Thoracic aorta (tissue), 2 donors: Measurements from ENCODE around the gene DAB2IP. TPM values are rescaled to one million over a fixed set of nuclear protein-coding genes. Genes with fewer than 3 reads are reported as not detected.
"Not testable (repeated sequence)": the region's sequence is repeated elsewhere in the genome, so short reads cannot be mapped to it uniquely, and the experiment has no call there.

Experiments
- ATAC-seq: fragments of 150-250 bp; one replicate; pipeline ENCODE4 v1.8.0; 2017; ENCODE audit warnings: low read depth; ENCODE audit not compliant: insufficient number of reproducible peaks, low FRiP score
- DNase-seq: peaks from one replicate; pipeline ENCODE4 v3.0.0-alpha.2; 2020; ENCODE audit warnings: low spot score
- H3K27ac ChIP-seq, 2 donors: fragments of 200-600 bp; sonication (generic); 1 replicate in 1 of 2; 2 replicates in 1 of 2; pipeline ENCODE4 v1.5.1; 2016; ENCODE audit warnings: mild to moderate bottlenecking in 2 of 2, moderate library complexity in 2 of 2
- H3K27me3 ChIP-seq: fragments of 200-600 bp; sonication (generic); replicated peaks from 2 replicates; pipeline ENCODE4 v1.6.0; 2016; ENCODE audit warnings: mild to moderate bottlenecking; ENCODE audit not compliant: insufficient read depth
- H3K36me3 ChIP-seq: fragments of 200-600 bp; sonication (generic); one replicate; pipeline ENCODE4 v1.5.1; 2016
- H3K4me1 ChIP-seq, 2 donors: fragments of 200-600 bp; sonication (generic); 1 replicate in 1 of 2; 2 replicates in 1 of 2; pipeline versions ENCODE4 v1.5.1 to v1.6.0; 2016; ENCODE audit warnings: low read depth in 2 of 2, mild to moderate bottlenecking in 1 of 2; ENCODE audit not compliant: control insufficient read depth in 1 of 2
- H3K4me3 ChIP-seq: fragments of 200-600 bp; sonication (generic); 2 replicates; pipeline ENCODE4 v1.5.1; 2016; ENCODE audit warnings: mild to moderate bottlenecking
- H3K9me3 ChIP-seq: fragments of 200-600 bp; sonication (generic); 2 replicates; pipeline ENCODE4 v1.5.1; 2016
- CTCF ChIP-seq: fragments of 200-600 bp; sonication (generic); IDR thresholded peaks from one replicate; pipeline ENCODE4 v1.5.1; 2019; ENCODE audit warnings: antibody characterized with exemption
- total RNA-seq, 2 donors: library from RNA; depleted of rRNA; stranded (reverse); fragments of >200 nt; gene quantifications; one replicate each; pipeline versions ENCODE4 v1.1.0 to v1.2.3, GENCODE V29; 2016

The DAB2IP gene
- total RNA-seq, 2 donors from 2014 or later: 87.4 to 104 TPM

- no peaks in the 10 kb centered on the region for H3K36me3 ChIP-seq
- no peaks in the 10 kb centered on the region for H3K27me3 ChIP-seq
- ATAC-seq (no peak), DNase-seq (no peak)
- no peak for TF ChIP-seq CTCF
- H3K9me3 ChIP-seq: no peaks in the 10 kb centered on the region
- peaks cover 0 to 14% of the 10 kb centered on the region in 2 donors for H3K4me1 ChIP-seq
- H3K27ac ChIP-seq: no peak overlapping the region
- no peak overlapping the region for H3K4me3 ChIP-seq
Observed at GRCh38 chr9:121616123-121616755, 35.2 kb upstream of the DAB2IP start.

- DNase-seq (no peak), ATAC-seq (no peak)
- no peak overlapping the region for H3K27ac ChIP-seq
- no peak for TF ChIP-seq CTCF
- H3K4me3 ChIP-seq: no peak overlapping the region
- H3K9me3 ChIP-seq: no peaks in the 10 kb centered on the region
- no peaks in the 10 kb centered on the region for H3K4me1 ChIP-seq
- no peaks in the 10 kb centered on the region for H3K36me3 ChIP-seq
- no peaks in the 10 kb centered on the region for H3K27me3 ChIP-seq
Observed at GRCh38 chr9:121618504-121618903, 32.9 kb upstream of the DAB2IP start.

GRCh38 chr9:121618910-121619309 lies 32.5 kb upstream of the DAB2IP start:
- not testable (repeated sequence) for DNase-seq, H3K36me3 ChIP-seq, H3K4me3 ChIP-seq, H3K27me3 ChIP-seq, H3K9me3 ChIP-seq, H3K4me1 ChIP-seq, ATAC-seq, H3K27ac ChIP-seq

GRCh38 chr9:121619545-121620324 lies 31.7 kb upstream of the DAB2IP start:
- no peak overlapping the region for H3K4me3 ChIP-seq
- H3K27ac ChIP-seq: no peak overlapping the region
- H3K36me3 ChIP-seq: no peaks in the 10 kb centered on the region
- ATAC-seq (no peak), DNase-seq (no peak)
- H3K27me3 ChIP-seq: no peaks in the 10 kb centered on the region
- H3K4me1 ChIP-seq: no peaks in the 10 kb centered on the region
- H3K9me3 ChIP-seq: no peaks in the 10 kb centered on the region
- no peak for TF ChIP-seq CTCF

GRCh38 chr9:121620325-121620673 lies 31.1 kb upstream of the DAB2IP start:
- TF ChIP-seq CTCF: no peak
- ATAC-seq (no peak), DNase-seq (no peak)
- Histone ChIP-seq H3K27me3 (no peaks in the 10 kb centered on the region), H3K9me3 (no peaks in the 10 kb centered on the region), H3K36me3 (no peaks in the 10 kb centered on the region), H3K27ac (no peak overlapping the region), H3K4me3 (no peak overlapping the region), H3K4me1 (no peaks in the 10 kb centered on the region)
